HepG2 (cell line): ENCODE measurements around the gene POLE4. TPM values are rescaled to one million over a fixed set of nuclear protein-coding genes. Genes with fewer than 3 reads are reported as not detected.

Experiments
- ARNTL ChIP-seq: sonication (generic); formaldehyde crosslinking; IDR thresholded peaks from 2 replicates; pipeline ENCODE4 v1.4.0; 2020; ENCODE audit warnings: mild to moderate bottlenecking, missing genetic modification reagents
- BCL3 ChIP-seq: sonication (generic); formaldehyde crosslinking; IDR thresholded peaks from 2 replicates; pipeline ENCODE4 v1.5.1; 2020; ENCODE audit warnings: mild to moderate bottlenecking, missing genetic modification reagents, moderate library complexity
- CEBPG ChIP-seq: IDR thresholded peaks from 2 replicates; pipeline ENCODE4 v1.6.1; 2016
- CHD4 ChIP-seq: fragments of 200-600 bp; sonication (generic); IDR thresholded peaks from 2 replicates; pipeline ENCODE4 v1.7.0; 2017; ENCODE audit warnings: mild to moderate bottlenecking, low read length, borderline replicate concordance
- E2F1 ChIP-seq: sonication (generic); formaldehyde crosslinking; IDR thresholded peaks from 2 replicates; pipeline ENCODE4 v1.5.0; 2020; ENCODE audit warnings: missing genetic modification reagents
- FOSL2 ChIP-seq: sonication (generic); formaldehyde crosslinking; IDR thresholded peaks from 2 replicates; pipeline ENCODE4 v1.4.0; 2020; ENCODE audit warnings: missing genetic modification reagents
- FOXM1 ChIP-seq: sonication (generic); formaldehyde crosslinking; IDR thresholded peaks from 2 replicates; pipeline ENCODE4 v1.5.0; 2020; ENCODE audit warnings: missing genetic modification reagents
- FOXO1 ChIP-seq: sonication (generic); formaldehyde crosslinking; IDR thresholded peaks from 2 replicates; pipeline ENCODE4 v1.4.0; 2020; ENCODE audit warnings: missing genetic modification reagents
- HES4 ChIP-seq: sonication (generic); formaldehyde crosslinking; IDR thresholded peaks from 2 replicates; pipeline ENCODE4 v1.9.0; 2021; ENCODE audit warnings: mild to moderate bottlenecking, missing genetic modification reagents, borderline replicate concordance
- HNF4G ChIP-seq, 2 experiments: sonication (generic) in 1 of 2; formaldehyde crosslinking in 1 of 2; IDR thresholded peaks; 2 replicates each; pipeline versions ENCODE4 v1.4.0 to v1.6.1; 2011 to 2020; ENCODE audit warnings: borderline replicate concordance in 2 of 2, low read depth in 2 of 2, mild to moderate bottlenecking in 2 of 2, low read length in 1 of 2, missing genetic modification reagents in 1 of 2, moderate library complexity in 1 of 2
- JUND ChIP-seq: sonication (generic); formaldehyde crosslinking; IDR thresholded peaks from 2 replicates; pipeline ENCODE4 v1.8.0; 2022; ENCODE audit warnings: mild to moderate bottlenecking, missing genetic modification reagents
- KLF11 ChIP-seq: IDR thresholded peaks from 2 replicates; pipeline ENCODE4 v1.6.1; 2016; ENCODE audit warnings: missing compliant biosample characterization
- KLF16 ChIP-seq, 2 experiments: sonication (generic) in 1 of 2; formaldehyde crosslinking in 1 of 2; IDR thresholded peaks; 2 replicates each; pipeline versions ENCODE4 v1.6.1 to v1.8.0; 2016 to 2023; ENCODE audit warnings: missing genetic modification reagents in 2 of 2, missing compliant biosample characterization in 1 of 2
- MED1 ChIP-seq: sonication (generic); formaldehyde crosslinking; IDR thresholded peaks from 2 replicates; pipeline ENCODE4 v1.4.0; 2020; ENCODE audit warnings: missing genetic modification reagents
- MEF2D ChIP-seq: sonication (generic); formaldehyde crosslinking; IDR thresholded peaks from 2 replicates; pipeline ENCODE4 v1.5.1; 2020; ENCODE audit warnings: mild to moderate bottlenecking, missing genetic modification reagents
- NONO ChIP-seq, 2 experiments: fragments of 450-650 bp in 1 of 2; sonication (generic) in 1 of 2; formaldehyde crosslinking in 1 of 2; IDR thresholded peaks in 1 of 2; conservative IDR thresholded peaks in 1 of 2; 2 replicates each; pipeline versions ENCODE4 v1.6.1 to v1.8.0; 2017 to 2022; ENCODE audit warnings: mild to moderate bottlenecking in 1 of 2, missing genetic modification reagents in 1 of 2, moderate library complexity in 1 of 2
- REXO4 ChIP-seq: sonication (generic); formaldehyde crosslinking; IDR thresholded peaks from 2 replicates; pipeline ENCODE4 v1.8.0; 2022; ENCODE audit warnings: missing genetic modification reagents, mild to moderate bottlenecking, borderline replicate concordance
- SMAD9 ChIP-seq: sonication (generic); formaldehyde crosslinking; IDR thresholded peaks from 2 replicates; pipeline ENCODE4 v1.5.1; 2020; ENCODE audit warnings: mild to moderate bottlenecking, missing genetic modification reagents
- SMARCC2 ChIP-seq: fragments of 450-650 bp; IDR thresholded peaks from 2 replicates; pipeline ENCODE4 v1.6.1; 2017; ENCODE audit warnings: antibody characterized with exemption, mild to moderate bottlenecking
- TARDBP ChIP-seq: sonication (generic); formaldehyde crosslinking; IDR thresholded peaks from 2 replicates; pipeline ENCODE4 v1.8.0; 2022; ENCODE audit warnings: mild to moderate bottlenecking, missing genetic modification reagents
- ZFP36L1 ChIP-seq: sonication (generic); formaldehyde crosslinking; IDR thresholded peaks from 2 replicates; pipeline ENCODE4 v1.8.0; 2022; ENCODE audit warnings: mild to moderate bottlenecking, missing genetic modification reagents, moderate library complexity
- ZGPAT ChIP-seq: IDR thresholded peaks from 2 replicates; pipeline ENCODE4 v1.6.1; 2016; ENCODE audit warnings: mild to moderate bottlenecking
- ZNF20 ChIP-seq: sonication (generic); formaldehyde crosslinking; IDR thresholded peaks from 2 replicates; pipeline ENCODE4 v1.4.0; 2020; ENCODE audit warnings: mild to moderate bottlenecking, moderate library complexity, missing genetic modification reagents
- ZNF383 ChIP-seq: sonication (generic); formaldehyde crosslinking; IDR thresholded peaks from 2 replicates; pipeline ENCODE4 v1.4.0; 2020; ENCODE audit warnings: missing genetic modification reagents, mild to moderate bottlenecking, borderline replicate concordance
- ZNF773 ChIP-seq: sonication (generic); formaldehyde crosslinking; IDR thresholded peaks from 2 replicates; pipeline ENCODE4 v1.4.0; 2020; ENCODE audit warnings: missing genetic modification reagents, borderline replicate concordance
- polyA plus RNA-seq, 8 experiments: library from polyadenylated mRNA; depleted of rRNA in 3 of 8; stranded (reverse) in 7 of 8; unstranded in 1 of 8; fragments of >200 nt; fragmentation: Illumina TruSeq in 4 of 8; extraction: Trizol in 4 of 8; gene quantifications; 2 replicates each; pipeline versions ENCODE4 v1.2.1 to v1.2.3, GENCODE V29; 2011 to 2016; ENCODE audit warnings: low read depth in 4 of 8, missing spikeins in 1 of 8, mixed read lengths in 1 of 8; ENCODE audit not compliant: insufficient read depth in 1 of 8
- total RNA-seq, 5 experiments: library from RNA; depleted of rRNA; stranded (reverse); fragments of >200 nt; fragmentation: Illumina TruSeq; extraction: Trizol; gene quantifications; 2 replicates each; pipeline ENCODE4 v1.2.3, GENCODE V29; 2016; ENCODE audit warnings: low read depth in 1 of 5

The POLE4 gene
- total and polyA plus RNA-seq, 2 of the 13 experiments (the other 11 are each of a cell fraction or from before 2014, with no cell fraction given): 106 to 116 TPM

GRCh38 chr2:74939919-74940812 lies 18.3 kb upstream of the POLE4 start (continued):
- TF ChIP-seq NONO (IDR thresholded peaks at IDR 0.05) (no peak), NONO (CRISPR knock-in tag; conservative IDR thresholded peaks at IDR 0.05) (peak; percentile 51; the same call in 1 of the 2 replicates), E2F1 (no peak), ZNF383 (CRISPR knock-in tag) (peak; percentile 44; the same call in 1 of the 2 replicates), HES4 (CRISPR knock-in tag) (no peak), BCL3 (CRISPR knock-in tag) (no peak), ARNTL (peak; percentile 73), MED1 (peak; percentile 96), CHD4 (peak; percentile 20; the same call in 1 of the 2 replicates), SMARCC2 (peak; percentile 74), TARDBP (CRISPR knock-in tag) (peak; percentile 96), FOXO1 (CRISPR knock-in tag) (peak; percentile 93), CEBPG (CRISPR knock-in tag) (peak; percentile 88), ZGPAT (CRISPR knock-in tag) (peak; percentile 88), ZFP36L1 (0 out of 2 replicates have a peak, but pooled peaks have one; percentile 79), JUND (CRISPR knock-in tag) (0 out of 2 replicates have a peak, but pooled peaks have one; percentile 50), FOXM1 (no peak), ZNF20 (no peak), SMAD9 (CRISPR knock-in tag) (no peak), REXO4 (CRISPR knock-in tag) (no peak), HNF4G (IDR thresholded peaks at IDR 0.05; ENCODE audit: borderline replicate concordance, low read depth, low read length) (peak; percentile 83), HNF4G (CRISPR knock-in tag; IDR thresholded peaks at IDR 0.05; ENCODE audit: borderline replicate concordance, low read depth) (peak; percentile 87; the same call in 1 of the 2 replicates), ZNF773 (no peak), MEF2D (CRISPR knock-in tag) (peak; percentile 99), FOSL2 (CRISPR knock-in tag) (peak; percentile 80), KLF11 (CRISPR knock-in tag) (0 out of 2 replicates have a peak, but pooled peaks have one; percentile 17), KLF16 (CRISPR knock-in tag; IDR thresholded peaks at IDR 0.05) (peak in 1 of 2 experiments; percentile 59; a peak in 1 of 4 replicates)
